HG03097 (cell line): Measurements from ENCODE around the gene TRPM2.
"Not testable (repeated sequence)": the region's sequence is repeated elsewhere in the genome, so short reads cannot be mapped to it uniquely, and the experiment has no call there.

Source experiments
- ATAC-seq: cut with Tn5 transposase; IDR thresholded peaks from one replicate; pipeline ENCODE4 v1.9.1; 2021; ENCODE audit not compliant: unreplicated experiment, low FRiP score

Gene TRPM2

DNA sequence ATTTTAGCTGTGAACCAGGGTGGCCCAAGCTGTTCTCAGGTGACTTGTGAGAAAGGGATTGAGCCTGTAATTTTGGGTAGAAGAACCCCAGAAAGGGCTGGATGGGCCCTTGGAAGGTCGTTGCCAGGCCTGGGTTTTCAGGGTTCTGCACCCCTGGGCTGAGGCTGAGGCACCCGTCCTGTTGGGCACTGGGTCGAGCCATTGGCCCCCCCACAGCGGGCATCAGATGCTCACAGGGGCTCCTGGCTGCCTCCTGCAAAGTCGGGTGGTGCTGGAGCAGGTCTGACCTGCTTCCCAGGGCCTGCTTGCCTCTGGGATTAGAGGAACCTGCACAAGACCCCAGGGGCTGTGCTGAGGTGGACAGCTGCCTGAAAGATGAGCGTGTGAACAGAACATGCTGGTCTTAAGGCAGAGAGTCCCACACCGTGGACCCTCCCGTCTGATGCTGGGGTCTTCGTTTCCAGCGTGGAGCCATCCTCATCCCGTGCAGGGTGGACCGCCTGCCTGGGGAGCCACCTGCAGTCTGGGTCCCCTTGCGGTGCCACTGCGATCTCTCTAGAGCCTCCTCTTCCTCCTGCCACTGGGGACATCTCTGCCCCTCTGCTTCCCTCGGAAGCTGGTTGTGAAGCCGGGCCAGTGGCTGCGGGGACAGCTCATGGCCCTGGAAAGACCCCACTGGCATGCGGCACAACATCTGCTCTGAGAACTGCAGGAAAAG is 1.7 kb upstream of the TRPM2 start:
- ATAC-seq: no peak

DNA sequence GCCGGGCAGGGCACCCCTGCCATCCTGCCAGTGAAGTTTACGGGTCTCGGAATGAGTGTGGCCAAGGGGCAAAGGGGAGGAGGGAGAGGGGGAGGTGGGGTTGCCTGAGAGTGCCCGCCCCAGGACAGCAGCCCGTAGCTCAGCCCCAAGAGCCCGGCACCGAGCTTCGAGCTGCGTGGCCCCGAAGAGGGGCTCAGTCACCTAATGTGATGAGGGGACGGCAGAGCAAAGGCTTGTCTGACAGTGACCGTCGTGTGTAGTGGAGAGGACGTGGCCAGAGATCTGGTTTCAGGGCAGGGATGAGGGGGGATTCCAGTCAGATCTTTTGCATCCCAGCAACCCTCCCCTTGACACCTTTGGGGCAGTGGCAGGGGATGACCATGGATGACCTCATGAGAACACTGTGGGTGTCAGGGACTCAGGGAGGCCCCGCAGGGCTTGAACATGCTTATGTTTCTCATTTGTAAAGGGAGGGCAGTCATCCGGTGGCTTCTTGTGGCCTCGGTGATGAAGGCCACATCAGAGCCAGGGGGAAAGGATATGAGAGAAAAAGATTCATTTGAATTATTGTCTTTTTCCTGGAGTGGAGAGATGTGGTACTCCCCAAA is 1.1 kb upstream of the TRPM2 start:
- ATAC-seq: no peak

DNA sequence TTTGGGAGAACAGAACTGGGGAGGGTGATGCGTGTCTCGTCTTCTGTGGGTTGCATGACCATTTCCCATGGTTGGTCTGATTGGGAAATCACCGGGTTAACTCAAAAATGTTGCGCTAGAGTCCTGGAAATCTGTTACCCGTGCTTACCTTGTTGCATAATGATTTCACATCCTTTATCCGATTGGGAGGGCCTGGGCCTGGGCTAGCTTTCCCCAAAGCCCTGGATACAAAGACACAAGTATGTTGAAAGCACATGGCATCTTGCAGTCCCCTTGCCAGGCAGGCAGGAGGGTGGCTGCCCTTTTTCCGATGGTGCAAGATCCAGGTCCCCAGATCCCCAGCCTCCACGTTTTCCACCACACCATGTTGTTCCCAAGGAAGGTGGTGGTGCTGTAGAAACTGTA is 582 bp downstream of the TRPM2 start:
- no peak for ATAC-seq

DNA sequence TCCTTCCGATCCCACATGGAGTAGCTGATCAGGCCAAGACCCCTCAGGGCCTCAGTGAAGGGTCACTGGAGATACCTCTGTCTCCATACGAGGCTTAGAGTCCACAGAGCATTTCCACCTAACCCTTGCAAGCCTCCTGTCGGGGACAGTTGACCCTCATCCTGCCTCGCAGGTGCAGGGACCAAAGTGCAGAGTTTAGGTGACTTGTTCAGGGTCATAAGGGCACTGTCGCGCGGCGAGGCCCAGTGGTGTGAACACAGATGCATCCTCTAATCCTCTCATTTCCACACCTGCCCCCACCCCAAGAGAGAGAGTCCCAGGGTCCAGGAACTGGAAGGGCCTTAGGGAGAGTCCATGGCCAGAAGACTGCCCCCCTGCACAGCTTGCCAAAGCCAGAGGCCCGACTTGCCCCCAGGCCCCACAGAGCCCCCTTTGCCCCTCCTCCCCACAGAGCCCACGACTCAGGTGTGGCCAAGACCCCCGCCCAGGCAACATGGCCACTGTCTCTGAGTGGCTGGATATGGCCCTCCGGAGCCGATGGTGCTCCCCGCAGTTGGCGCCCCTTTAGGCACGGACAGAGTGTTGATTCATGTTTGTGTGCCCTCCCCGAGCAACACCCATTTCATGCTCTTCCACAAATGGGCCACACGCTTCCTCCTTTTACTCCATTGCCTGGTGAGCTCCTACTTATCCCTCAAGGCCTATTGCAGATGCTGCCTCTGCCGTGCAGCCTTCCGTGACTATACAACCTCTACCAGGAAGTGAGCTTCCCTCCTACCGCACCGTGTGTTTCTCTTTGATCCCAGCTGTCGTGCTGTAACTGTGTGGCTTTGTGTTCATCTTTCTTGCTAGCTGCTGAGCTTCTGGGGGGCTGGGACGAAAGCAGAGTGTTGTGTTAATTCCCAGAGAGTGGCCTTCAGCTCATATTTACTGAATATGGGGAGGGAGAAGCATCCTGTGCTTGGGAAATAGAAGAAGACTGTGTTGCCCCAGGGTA is 1.7 kb downstream of the TRPM2 start:
- no peak for ATAC-seq

DNA sequence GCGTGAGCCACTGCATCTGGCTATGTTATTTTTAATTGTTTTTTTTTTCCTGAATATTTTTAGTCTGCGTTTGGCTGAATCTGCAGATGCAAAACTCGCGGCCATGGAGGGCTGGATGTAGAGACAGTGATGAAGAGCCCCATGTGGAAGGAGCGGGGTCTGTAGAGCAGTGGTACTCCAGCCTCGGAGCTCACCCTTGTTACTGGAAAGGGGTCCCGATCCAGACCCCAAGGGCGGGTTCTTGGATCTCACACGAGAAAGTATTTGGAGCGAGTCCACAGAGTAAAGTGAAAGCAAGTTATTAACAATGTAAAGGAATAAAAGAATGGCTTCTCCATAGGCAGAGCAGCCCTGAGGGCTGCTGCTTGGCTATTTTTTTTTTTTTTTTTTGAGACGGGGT is 2.7 kb downstream of the TRPM2 start:
- no peak for ATAC-seq

DNA sequence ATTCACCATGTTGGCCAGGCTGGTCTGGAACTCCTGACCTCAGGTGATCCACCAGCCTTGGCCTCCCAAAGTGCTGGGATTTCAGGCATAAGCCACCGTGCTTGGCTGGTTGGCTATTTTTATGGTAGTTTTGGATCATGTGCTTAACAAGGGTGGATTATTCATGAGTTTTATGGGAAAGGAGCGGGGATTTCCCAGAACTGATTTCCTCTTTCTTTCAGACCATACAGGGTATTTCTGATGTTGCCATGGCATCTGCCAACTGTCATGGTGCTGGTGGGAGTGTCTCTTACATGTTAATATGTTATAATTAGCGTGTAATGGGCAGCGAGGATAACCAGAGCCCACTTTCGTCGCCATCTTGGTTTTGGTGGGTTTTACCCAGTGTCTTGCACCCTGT is 3.2 kb downstream of the TRPM2 start:
- no peak for ATAC-seq

DNA sequence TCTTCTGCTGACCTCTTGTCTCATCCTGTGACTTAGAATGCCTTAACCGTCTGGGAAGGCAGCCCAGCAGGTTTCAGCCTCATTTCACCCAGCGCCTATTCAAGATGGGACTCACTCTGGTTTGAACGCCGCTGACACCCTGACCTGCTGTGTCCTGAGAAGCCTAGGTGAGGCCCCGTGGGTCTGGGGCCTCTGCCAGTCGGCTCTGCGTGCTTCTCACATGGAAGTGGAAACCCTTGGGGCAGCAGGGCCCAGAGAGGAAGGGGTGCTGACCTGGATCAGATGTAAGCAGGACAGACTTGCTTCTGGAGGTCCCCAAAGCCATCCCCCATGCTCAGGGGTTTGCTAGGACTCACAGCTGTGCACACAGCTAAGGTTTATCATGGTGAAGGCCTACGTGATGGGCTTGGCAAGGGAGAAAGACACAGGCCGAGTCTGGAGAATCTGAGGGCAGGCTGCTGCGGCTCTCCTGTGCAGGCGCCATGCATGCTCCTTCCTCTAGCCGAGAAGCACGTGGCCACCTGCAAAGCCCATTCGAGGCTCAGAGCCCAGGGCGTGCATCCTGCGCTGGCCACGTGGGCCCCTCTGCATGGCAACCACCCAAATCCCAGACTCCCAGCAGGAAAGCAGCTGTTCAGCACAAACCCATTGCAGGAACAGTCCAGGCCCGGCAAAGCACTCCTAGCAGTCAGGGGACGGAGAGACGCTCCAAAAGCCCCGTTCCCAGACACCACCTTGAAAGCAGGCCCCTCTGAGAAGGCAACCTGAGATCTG is 3.8 kb downstream of the TRPM2 start:
- no peak for ATAC-seq

DNA sequence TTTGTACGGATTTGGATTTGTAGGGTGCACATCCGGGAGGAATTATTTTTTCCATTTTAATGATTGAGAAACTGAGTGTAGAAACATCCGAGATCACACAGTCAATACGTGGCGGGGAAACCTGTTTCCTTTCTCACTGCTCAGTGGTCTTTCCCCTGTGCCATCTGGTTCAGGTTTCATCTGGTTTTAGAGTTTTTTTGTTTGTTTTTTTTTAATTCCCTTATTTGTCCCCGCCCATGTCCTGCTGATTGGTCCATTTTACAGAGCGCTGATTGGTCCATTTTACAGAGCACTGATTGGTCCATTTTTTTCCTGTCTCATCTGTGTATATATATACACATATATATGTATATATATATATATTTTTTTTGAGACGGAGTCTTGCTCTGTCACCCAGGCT is 6.0 kb downstream of the TRPM2 start:
- no peak for ATAC-seq

DNA sequence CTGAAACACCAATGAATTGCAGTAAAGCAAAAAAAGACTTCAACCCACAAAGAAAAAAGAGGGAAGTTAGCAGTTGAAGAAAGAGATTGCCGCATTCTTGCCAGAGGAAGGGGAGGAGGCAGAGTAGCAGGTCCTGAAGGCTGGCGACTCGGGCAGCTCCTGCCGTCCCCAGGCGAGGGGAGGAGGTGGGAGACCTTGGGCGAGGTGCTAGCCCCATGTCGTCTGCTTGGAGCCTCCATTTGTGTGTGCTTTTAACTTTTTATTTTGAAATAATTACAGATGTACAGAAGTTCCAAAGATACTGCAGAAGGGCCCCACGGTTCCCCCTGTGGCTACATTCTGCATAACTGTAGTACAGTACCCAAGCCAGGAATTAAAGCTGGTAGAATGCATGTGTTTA is 6.7 kb downstream of the TRPM2 start:
- no peak for ATAC-seq

DNA sequence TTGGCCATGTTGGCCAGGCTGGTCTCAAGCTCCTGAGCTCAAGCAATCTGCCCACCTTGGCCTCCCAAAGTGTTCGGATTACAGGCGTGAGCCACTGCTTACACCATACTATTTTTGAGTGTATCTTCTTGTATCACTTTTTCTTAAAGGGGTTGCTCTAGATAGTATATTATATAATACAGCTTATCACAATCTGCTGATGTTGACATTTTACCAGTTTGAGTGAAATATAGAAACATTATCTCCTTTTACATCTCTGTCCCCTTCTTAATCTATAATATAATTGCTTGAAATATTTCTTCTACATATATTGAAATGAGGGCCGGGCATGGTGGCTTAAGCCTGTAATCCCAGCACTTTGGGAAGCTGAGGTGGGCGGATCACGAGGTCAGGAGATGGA is 8.5 kb downstream of the TRPM2 start:
- ATAC-seq: not testable (repeated sequence)

DNA sequence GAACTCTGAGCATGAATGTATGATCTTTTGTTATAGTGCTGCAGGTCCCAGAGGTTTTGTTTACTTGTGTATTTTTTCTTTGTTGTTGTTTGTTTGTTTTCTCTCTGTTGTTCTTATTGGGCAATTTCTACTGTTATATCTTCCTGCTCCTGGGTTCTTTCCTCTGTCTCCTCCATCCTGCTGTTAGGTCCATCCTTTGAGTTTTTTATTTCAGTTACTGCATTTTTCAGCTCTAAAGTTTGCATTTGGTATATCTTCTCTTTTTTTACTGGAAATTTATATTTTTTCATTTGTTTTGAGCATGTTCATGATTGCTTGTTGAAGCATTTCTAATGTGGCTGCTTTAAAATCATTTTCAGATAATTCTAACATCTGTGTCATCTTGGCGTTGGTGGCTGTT is 9.9 kb downstream of the TRPM2 start:
- ATAC-seq: no peak

DNA sequence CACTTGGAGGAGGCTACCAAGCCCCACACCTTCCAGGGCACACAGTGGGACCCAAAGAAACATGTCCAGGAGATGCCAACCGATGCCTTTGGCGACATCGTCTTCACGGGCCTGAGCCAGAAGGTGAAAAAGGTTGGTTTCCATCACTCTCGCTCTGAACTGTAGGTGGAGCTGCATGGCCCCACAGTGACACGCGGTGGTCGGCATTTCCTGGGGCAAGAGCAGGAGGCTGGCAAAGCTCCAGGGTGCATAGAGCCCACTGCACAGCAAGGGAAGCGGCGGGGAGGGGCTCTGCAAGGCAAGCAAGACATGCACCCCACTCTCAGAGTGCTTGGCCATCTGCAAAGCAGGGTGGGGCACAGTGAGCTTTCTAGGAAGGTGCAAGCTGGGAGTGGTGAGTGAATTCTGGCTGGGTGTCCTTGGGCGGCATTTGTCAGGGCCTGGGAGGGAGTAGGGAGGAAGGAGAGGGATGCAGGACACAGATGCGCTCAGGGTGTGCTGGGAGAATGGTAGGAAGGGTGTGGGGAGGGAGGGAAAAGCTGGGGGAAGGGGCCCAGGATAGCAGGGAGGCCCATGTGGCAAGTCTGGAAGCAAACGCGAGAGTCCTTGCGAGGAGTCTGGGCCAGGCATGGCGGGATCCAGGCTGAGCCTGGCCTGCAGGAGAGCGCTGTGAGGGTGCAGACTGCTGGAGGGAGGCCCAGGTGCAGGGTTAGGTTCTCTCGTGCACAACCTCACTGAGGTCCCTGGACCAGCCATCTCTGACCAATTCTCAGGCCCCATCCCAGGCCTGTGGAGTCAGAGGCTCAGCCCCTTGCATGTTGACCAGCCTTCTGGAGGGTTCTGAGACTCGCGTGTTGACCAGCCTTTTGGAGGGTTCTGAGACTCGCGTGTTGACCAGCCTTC is 11.0 kb downstream of the TRPM2 start:
- no peak for ATAC-seq

DNA sequence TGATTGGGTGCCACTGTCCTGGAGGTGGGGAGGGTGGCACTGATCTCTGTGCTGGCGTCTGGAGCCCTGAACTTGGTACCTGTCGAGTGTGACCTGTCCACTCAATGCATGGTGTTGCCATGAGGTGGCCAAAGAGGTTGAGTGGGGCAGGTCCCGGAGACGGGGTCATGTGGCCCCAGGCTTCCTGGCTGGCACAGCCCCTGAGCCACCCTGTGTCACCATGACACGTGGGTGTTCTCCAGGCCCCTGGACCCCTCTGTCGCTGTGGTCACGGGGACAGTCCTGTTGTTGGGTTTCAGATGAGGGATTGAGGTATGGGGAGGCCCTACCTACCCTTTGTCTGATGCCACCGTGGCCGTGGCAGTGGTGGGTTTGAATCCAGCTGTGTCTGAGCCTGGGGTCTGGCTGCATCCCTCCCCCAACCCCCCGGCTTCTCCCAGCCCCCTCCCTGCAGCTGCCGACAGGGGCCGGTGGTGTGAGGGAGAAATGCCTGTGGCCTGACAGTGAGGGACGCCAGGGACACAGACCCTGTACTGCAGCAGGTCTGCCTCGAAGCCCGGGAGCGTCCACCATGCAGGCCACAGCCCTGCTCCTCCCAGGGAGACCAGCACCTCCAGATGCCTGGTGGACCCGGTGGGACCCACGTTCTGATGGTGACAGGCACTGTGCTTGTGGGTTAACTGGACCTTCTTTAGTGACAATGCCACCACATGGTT is 12.0 kb downstream of the TRPM2 start:
- ATAC-seq: no peak

DNA sequence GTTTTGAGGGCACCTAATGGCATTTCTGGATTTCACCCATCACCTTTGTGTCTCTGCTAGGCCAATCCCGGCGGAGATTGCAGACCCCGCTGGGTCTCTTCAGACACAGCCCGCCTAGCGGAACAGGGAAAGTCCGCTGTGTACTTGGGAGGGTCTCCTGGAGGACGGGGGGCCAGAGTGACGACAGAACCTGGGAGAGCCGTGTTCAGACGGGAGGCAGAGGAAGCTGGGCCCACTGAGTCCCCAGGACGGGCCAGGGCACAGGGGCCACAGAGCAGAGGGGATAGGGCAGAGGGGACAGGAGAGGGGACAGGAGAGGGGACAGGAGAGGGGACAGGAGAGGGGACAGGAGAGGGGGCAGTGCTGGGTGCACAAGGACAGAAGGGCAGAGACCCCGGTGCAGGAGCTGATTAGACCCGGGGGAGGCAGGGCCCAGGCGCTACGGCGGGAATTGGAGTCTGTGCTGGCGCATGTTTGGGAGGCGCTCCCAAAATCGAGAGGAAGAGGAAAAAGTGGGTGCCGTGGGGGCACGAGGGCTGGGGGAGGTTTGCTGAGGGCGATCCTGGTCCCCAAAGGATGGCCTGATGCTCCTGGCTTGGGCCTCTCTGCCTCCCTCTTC is 12.7 kb downstream of the TRPM2 start:
- ATAC-seq: no peak

DNA sequence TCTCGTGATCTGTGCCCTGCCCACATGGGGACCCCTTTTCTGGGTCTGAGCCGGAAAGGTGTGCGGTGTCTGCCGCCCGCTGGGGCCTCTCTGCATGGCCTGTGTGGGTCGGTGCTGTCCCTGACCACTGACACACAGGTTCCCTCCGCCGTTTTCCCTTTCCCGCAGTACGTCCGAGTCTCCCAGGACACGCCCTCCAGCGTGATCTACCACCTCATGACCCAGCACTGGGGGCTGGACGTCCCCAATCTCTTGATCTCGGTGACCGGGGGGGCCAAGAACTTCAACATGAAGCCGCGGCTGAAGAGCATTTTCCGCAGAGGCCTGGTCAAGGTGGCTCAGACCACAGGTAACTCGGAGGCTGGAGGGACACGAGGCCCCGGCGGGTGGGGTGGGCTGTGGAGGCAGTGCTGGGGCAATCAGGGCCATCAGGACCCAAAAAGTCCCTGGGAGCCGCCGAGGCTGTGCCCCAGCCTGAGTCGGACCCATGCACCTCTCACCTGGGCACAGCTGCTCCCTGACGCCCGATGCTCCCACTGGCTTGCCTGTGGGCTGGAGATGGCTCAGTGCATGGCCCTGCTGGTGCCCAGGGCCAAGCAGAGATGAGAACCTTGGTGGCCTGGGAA is 13.3 kb downstream of the TRPM2 start:
- ATAC-seq: no peak

DNA sequence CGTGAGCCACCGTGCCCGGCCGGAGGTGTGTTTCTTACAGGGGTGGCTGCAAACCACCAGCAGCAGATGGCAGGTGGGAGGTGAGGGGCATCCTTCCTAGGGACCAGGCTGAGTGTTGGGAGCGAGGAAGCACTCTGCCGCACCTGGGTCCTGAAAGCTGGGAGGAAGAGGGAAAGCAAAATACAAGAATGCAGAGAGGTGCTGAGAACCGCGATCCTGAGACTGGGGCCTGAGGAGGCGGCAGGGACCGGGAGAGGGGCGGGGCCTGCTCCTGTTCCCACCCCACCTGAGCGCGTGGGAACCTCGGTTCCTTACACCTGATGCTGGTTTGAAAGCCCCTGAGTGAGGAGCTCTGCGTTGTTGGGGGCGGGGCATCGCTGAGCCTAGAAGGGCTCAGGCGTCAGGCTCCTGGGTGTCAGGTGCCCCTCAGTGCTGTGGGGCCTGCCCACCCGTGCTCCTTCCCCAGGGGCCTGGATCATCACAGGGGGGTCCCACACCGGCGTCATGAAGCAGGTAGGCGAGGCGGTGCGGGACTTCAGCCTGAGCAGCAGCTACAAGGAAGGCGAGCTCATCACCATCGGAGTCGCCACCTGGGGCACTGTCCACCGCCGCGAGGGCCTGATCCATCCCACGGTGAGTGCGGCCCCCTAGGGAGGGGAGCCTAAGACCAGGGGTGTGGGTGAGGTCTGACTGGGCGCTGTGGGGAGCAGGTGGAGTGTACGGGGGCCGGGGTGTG is 15.5 kb downstream of the TRPM2 start:
- ATAC-seq: no peak

DNA sequence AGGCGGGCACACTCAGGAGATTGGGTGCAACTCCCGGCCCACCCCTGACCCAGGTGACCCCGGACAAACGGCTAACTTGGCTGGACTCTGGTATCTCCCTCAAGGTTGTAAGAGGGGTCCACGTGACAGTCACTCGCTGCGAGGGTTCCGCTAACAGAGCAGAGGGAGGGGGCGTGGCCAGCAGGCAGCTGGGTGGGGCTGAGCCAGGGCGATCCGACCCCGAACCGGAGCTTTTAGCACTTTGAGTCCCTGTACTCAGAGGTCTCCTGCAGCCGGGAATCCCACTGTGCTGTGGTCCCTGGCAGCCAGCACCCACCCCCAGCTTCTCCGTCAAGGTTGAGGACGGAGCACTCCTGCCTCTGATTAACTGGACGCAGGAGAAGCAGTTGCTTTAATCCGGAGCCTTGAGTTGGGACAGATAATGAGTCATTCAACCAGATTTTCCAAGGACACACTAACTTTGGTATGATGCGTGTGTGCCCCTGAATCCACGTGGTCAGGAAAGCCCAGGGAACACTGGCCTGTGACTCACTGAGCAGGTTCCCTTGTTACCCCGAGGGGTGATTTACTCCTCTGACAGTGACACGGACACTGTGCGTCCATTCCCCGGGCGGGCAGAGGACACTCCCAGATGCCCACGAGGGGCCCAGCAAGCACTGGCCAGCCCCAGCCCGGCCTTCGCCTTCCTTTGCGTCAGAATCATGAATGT is 16.8 kb downstream of the TRPM2 start:
- ATAC-seq: no peak
